Anterior cingulate cortex (tissue), 58 donors: ENCODE data around the gene ZFAND3.
A peak's percentile ranks its signal among the peaks of the same experiment; 100 is the strongest.
"Not testable (repeated sequence)": the region's sequence is repeated elsewhere in the genome, so short reads cannot be mapped to it uniquely, and the experiment has no call there.

Source experiments
- DNase-seq, 58 donors: peaks; one replicate each; lab custom pipeline; 2025; lab: John Stamatoyannopoulos, UW

Gene ZFAND3

GRCh38 chr6:38112181-38112580 lies 292.7 kb downstream of the ZFAND3 start:
- DNase-seq = no peak

- no peak for DNase-seq
Observed at GRCh38 chr6:38113825-38114576, 294.5 kb downstream of the ZFAND3 start.

GRCh38 chr6:38114976-38115625 lies 295.6 kb downstream of the ZFAND3 start:
- no peak for DNase-seq

- no peak for DNase-seq
Observed at GRCh38 chr6:38115626-38116008, 296.1 kb downstream of the ZFAND3 start.

GRCh38 chr6:38116248-38116647 lies 296.7 kb downstream of the ZFAND3 start:
- no peak for DNase-seq

GRCh38 chr6:38117281-38117680 lies 297.8 kb downstream of the ZFAND3 start:
- DNase-seq = no peak

GRCh38 chr6:38118791-38119365 lies 299.4 kb downstream of the ZFAND3 start:
- DNase-seq = no peak

- DNase-seq = no peak
Observed at GRCh38 chr6:38119516-38119915, 300.0 kb downstream of the ZFAND3 start.

GRCh38 chr6:38124224-38124926 lies 304.8 kb downstream of the ZFAND3 start:
- not testable (repeated sequence) for DNase-seq

GRCh38 chr6:38127284-38127683 lies 307.8 kb downstream of the ZFAND3 start:
- DNase-seq = no peak

GRCh38 chr6:38131527-38131965 lies 312.0 kb downstream of the ZFAND3 start:
- DNase-seq = no peak

GRCh38 chr6:38133932-38134703 lies 314.6 kb downstream of the ZFAND3 start:
- no peak for DNase-seq

GRCh38 chr6:38134704-38135088 lies 315.2 kb downstream of the ZFAND3 start:
- peak in 2 of 58 donors; percentile 19 to 31 for DNase-seq

GRCh38 chr6:38136547-38136946 lies 317.0 kb downstream of the ZFAND3 start:
- DNase-seq = peak in 4 of 58 donors; percentile 18 to 32 (median 24)

GRCh38 chr6:38137608-38138265 lies 318.2 kb downstream of the ZFAND3 start:
- DNase-seq = no peak

GRCh38 chr6:38138374-38138773 lies 318.8 kb downstream of the ZFAND3 start:
- peak in 2 of 58 donors; percentile 11 to 12 for DNase-seq

GRCh38 chr6:38141085-38141484 lies 321.6 kb downstream of the ZFAND3 start:
- DNase-seq = no peak

GRCh38 chr6:38141716-38142115 lies 322.2 kb downstream of the ZFAND3 start:
- DNase-seq = no peak

GRCh38 chr6:38142178-38142902 lies 322.8 kb downstream of the ZFAND3 start:
- no peak for DNase-seq
